AG09309 (cell line): ENCODE measurements around the gene COL13A1.

ENCODE experiments used
- DNase-seq: peaks from one replicate; pipeline ENCODE4 v3.0.0-alpha.2; 2010; ENCODE audit warnings: low read depth
- H3K4me3 ChIP-seq: 2 replicates; pipeline ENCODE4 v1.5.1; 2011; ENCODE audit warnings: mild to moderate bottlenecking, low read depth, low read length, moderate library complexity; ENCODE audit not compliant: control insufficient read depth
- CTCF ChIP-seq: IDR thresholded peaks from 2 replicates; pipeline ENCODE4 v1.5.1; 2011; ENCODE audit warnings: mild to moderate bottlenecking, low read depth, low read length, inconsistent platforms; ENCODE audit not compliant: insufficient read depth, control insufficient read depth; ENCODE audit errors: missing control alignments

The COL13A1 gene

GRCh38 chr10:69974551-69975155, 172.9 kb downstream of the COL13A1 start:
- no peak for TF ChIP-seq CTCF
- H3K4me3 ChIP-seq = no peak overlapping the region
- peak; percentile 80 for DNase-seq

GRCh38 chr10:69976795-69977546, 175.3 kb downstream of the COL13A1 start:
- no peak for DNase-seq
- no peak overlapping the region for H3K4me3 ChIP-seq
- TF ChIP-seq CTCF = no peak

DNA sequence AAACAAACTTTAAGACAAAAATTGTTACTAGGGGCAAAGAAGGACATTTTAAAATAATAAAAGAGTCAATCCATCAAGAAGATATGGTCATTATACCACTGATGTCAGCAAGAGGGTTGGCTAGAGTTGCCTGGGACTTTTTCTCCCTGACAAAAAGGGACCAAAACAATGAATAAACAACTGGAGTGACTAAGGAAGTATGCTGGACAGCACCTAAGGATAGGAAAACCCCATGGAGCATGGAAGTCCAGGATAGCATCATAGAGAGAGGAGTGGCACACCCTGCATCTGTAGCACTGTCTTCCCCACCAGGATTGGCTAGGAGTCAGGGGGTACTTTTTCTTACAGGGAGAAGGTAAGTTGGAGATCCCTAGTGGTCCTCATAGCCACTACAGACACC, 177.5 kb downstream of the COL13A1 start:
- no peak for DNase-seq
- TF ChIP-seq CTCF = no peak
- no peak overlapping the region for H3K4me3 ChIP-seq

DNA sequence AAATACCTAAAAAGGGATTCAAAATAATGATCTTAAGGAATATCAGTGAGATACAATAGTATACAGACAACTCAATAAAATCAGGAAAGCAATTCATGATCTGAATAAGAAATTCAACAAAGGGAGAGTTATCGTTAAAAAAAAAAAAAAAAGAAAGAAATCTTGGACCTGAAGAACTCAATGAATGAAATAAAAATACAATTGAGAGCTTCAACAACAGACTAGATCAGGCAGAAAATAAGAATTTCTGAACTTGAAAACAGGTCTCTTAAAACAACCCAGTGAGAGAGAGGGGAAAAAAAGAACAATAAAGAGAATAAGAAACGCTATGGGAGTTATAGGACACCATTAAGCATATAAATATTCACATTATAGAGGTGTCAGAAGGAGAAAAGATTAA, 179.0 kb downstream of the COL13A1 start:
- no peak overlapping the region for H3K4me3 ChIP-seq
- no peak for TF ChIP-seq CTCF
- no peak for DNase-seq

DNA sequence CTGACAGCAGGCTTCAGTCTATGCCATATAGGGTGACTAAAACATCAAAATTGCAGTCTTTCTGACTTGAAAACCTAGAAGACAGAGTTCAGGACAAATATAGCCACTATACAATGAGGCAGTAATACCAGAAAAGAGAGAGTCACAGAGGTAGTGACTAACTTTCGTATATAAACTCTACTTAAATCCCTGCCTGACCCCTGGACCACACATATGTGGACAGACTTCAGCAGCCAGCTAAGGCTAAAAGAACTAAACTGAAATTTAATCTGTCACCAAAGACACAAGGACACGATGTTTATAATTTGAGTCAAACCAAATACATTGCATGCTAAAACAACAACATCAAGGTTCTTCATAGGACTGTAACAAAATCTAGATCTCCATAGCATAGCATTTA, 186.4 kb downstream of the COL13A1 start:
- TF ChIP-seq CTCF = no peak
- H3K4me3 ChIP-seq = no peak overlapping the region
- no peak for DNase-seq

GRCh38 chr10:69991151-69991550, 189.4 kb downstream of the COL13A1 start:
- no peak overlapping the region for H3K4me3 ChIP-seq
- no peak for DNase-seq
- no peak for TF ChIP-seq CTCF
